Activated CD8-positive, alpha-beta T cell treated with anti-CD3 and anti-CD28 coated beads for 36 hours (primary cell): ENCODE data around the gene RAET1E. TPM values are rescaled to one million over a fixed set of nuclear protein-coding genes. Genes with fewer than 3 reads are reported as not detected.

Experiments used
- ATAC-seq: fragments of 200-7000 bp; cut with Tn5 transposase; one replicate; pipeline ENCODE4 v1.10.0; 2021; ENCODE audit warnings: mild to moderate bottlenecking, moderate library complexity
- CTCF ChIA-PET: fragments of 350-600 bp; sonication (Branson Sonifier 250); formaldehyde crosslinking; loops from one replicate; lab custom pipeline; 2021; ENCODE audit warnings: antibody characterized with exemption; lab: Charles Lee
- POLR2A ChIA-PET: fragments of 350-600 bp; sonication (Branson Sonifier 250); formaldehyde crosslinking; loops from one replicate; lab custom pipeline; 2021; ENCODE audit warnings: antibody characterized with exemption; lab: Charles Lee
- DNase-seq: peaks from one replicate; pipeline ENCODE4 v3.0.0-alpha.2; 2020
- H3K27ac Mint-ChIP-seq: one replicate; pipeline ENCODE4 v1.8.0; 2021; ENCODE audit warnings: mild to moderate bottlenecking, mixed read lengths
- H3K27me3 Mint-ChIP-seq: one replicate; pipeline ENCODE4 v1.8.0; 2021; ENCODE audit warnings: mixed read lengths
- H3K36me3 Mint-ChIP-seq: one replicate; pipeline ENCODE4 v1.8.0; 2021; ENCODE audit warnings: low read depth, mixed read lengths
- H3K4me1 Mint-ChIP-seq: one replicate; pipeline ENCODE4 v1.8.0; 2021; ENCODE audit warnings: low read depth, mixed read lengths
- H3K4me3 Mint-ChIP-seq: one replicate; pipeline ENCODE4 v1.8.0; 2021; ENCODE audit warnings: mild to moderate bottlenecking, moderate library complexity, mixed read lengths
- H3K9me3 Mint-ChIP-seq: one replicate; pipeline ENCODE4 v1.8.0; 2021; ENCODE audit warnings: mixed read lengths
- CTCF ChIP-seq: fragments of 200-600 bp; IDR thresholded peaks from one replicate; pipeline ENCODE4 v1.8.0; 2022; ENCODE audit warnings: antibody characterized with exemption, mild to moderate bottlenecking
- intact Hi-C: fragments of 100-400 bp; cut with micrococcal nuclease; formaldehyde crosslinking; loops from one replicate; pipeline ENCODE4 v1.10.0; 2022
- total RNA-seq, 2 experiments: library from RNA; stranded (reverse); gene quantifications; one replicate each; pipeline ENCODE4 v1.2.3, GENCODE V29; 2021

RAET1E gene
- total RNA-seq, 2 experiments from 2014 or later = not detected

DNA sequence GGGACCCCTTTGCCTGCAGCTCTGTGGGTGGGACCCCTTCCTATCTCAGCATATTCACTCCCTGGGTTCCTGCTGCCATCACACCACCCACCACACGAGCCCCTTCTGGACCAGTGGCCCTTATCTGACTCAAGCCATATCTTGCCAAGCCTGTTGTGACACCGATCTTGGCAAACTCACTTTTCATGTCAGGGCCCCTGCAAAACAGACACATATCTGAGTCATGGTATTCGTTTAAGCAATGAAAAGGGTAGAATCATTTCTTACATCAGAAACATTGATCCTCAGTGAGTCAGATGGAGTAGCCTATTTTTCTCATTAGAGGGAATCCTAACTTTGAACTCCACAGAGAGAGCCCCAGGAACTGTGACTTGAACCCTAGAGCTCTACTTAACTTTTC is 10.6 kb downstream of the RAET1E start:
- no peak overlapping the region for H3K27ac Mint-ChIP-seq
- no peak for TF ChIP-seq CTCF
- ChIA-PET CTCF (no interaction called here), POLR2A (no interaction called here)
- intact Hi-C loops = no loop called here
- no peaks in the 10 kb centered on the region for H3K9me3 Mint-ChIP-seq
- H3K36me3 Mint-ChIP-seq = no peaks in the 10 kb centered on the region
- H3K4me1 Mint-ChIP-seq = no peaks in the 10 kb centered on the region
- ATAC-seq (no peak), DNase-seq (no peak)
- peaks cover 4% of the 10 kb centered on the region for H3K27me3 Mint-ChIP-seq
- no peak overlapping the region for H3K4me3 Mint-ChIP-seq

DNA sequence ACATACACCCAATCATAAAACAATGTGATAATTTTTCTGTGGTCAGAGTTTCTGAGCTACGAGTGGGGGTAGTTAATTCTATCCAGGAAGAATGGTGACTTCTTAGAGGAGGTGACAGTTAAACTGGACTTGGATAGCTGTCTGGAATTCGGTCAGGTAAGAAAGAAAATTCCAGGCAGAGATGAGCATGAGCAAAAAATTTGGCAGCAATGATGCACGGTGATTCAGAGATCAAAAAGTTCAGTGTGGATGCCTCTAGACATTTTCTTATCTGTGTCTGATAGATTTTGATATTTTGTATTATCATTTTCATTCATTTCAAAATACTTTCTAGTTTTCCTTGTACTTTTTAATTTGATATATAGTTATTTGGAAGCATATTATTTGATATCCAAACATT is 12.0 kb downstream of the RAET1E start:
- H3K27ac Mint-ChIP-seq = no peak overlapping the region
- CTCF ChIA-PET = interaction anchor here (1.0 to 1.6 kb wide), 2 partner anchors 9 to 20 kb away, joined by 3 to 4 read pairs; no protein-coding TSS in a partner anchor
- intact Hi-C loops = no loop called here
- H3K4me1 Mint-ChIP-seq = no peaks in the 10 kb centered on the region
- H3K4me3 Mint-ChIP-seq = no peak overlapping the region
- H3K9me3 Mint-ChIP-seq = no peaks in the 10 kb centered on the region
- no peak for DNase-seq
- no peaks in the 10 kb centered on the region for H3K36me3 Mint-ChIP-seq
- POLR2A ChIA-PET = no interaction called here
- ATAC-seq = no peak
- no peak for TF ChIP-seq CTCF
- peaks cover 4% of the 10 kb centered on the region for H3K27me3 Mint-ChIP-seq

DNA sequence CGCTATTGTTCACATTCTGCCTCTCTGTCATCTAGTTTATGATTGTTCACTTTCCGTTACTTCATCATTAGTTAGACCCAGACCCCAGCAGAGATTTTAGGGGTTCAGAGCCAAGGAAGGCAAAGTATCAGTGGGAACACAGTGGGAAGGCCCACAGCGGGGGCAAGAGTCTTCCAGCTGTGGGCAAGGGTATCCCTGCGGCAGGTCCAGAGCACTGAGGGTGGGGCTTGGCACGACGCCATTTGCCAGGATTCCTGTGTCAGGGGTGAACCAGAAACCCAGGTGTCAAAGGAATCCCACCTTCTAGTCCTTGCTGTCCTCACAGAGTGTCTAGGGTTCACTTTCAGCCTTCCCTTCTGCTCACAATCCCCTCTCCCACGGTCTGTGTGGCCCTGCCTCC is 13.3 kb downstream of the RAET1E start:
- ATAC-seq = no peak
- DNase-seq = no peak
- ChIA-PET CTCF (interaction anchor here (1.6 kb wide), 1 partner anchor 19 kb away, joined by 3 read pairs; no protein-coding TSS in a partner anchor), POLR2A (no interaction called here)
- Mint-ChIP-seq H3K9me3 (no peaks in the 10 kb centered on the region), H3K27ac (no peak overlapping the region), H3K4me3 (no peak overlapping the region), H3K4me1 (no peaks in the 10 kb centered on the region), H3K36me3 (no peaks in the 10 kb centered on the region), H3K27me3 (peaks cover 5% of the 10 kb centered on the region)
- no peak for TF ChIP-seq CTCF
- intact Hi-C loops = no loop called here

DNA sequence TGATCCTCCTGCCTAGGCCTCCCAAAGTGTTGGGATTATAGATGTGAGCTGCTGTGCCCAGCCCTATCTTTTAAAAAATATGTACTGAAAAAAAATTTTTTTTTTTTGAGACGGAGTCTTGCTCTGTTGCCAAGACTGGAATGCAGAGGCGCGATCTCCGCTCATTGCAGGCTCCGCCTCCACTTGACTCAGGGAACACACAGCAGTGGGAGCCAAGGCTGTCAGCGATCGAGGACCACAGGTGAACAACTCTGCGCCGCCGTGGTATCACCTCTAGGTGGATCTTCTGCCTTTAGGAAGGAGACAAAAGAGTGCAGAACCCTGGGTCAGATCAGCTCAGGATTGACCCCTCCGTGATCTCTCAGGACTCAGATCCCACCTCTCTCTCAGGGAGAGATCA is 13.7 kb downstream of the RAET1E start:
- DNase-seq = no peak
- Mint-ChIP-seq H3K27me3 (peaks cover 6% of the 10 kb centered on the region), H3K27ac (no peak overlapping the region), H3K4me1 (no peaks in the 10 kb centered on the region), H3K36me3 (no peaks in the 10 kb centered on the region), H3K4me3 (no peak overlapping the region), H3K9me3 (no peaks in the 10 kb centered on the region)
- POLR2A ChIA-PET = no interaction called here
- CTCF ChIA-PET = no interaction called here
- intact Hi-C loops = no loop called here
- no peak for ATAC-seq
- no peak for TF ChIP-seq CTCF

GRCh38 chr6:149881860-149882259 is 16.1 kb downstream of the RAET1E start:
- Mint-ChIP-seq H3K9me3 (no peaks in the 10 kb centered on the region), H3K27me3 (peaks cover 20% of the 10 kb centered on the region), H3K27ac (no peak overlapping the region), H3K36me3 (no peaks in the 10 kb centered on the region), H3K4me1 (no peaks in the 10 kb centered on the region), H3K4me3 (no peak overlapping the region)
- DNase-seq (no peak), ATAC-seq (no peak)
- CTCF ChIA-PET = no interaction called here
- intact Hi-C loops = no loop called here
- POLR2A ChIA-PET = no interaction called here
- no peak for TF ChIP-seq CTCF
